A673 (cell line): ENCODE data around the gene ACTL6B. TPM values are rescaled to one million over a fixed set of nuclear protein-coding genes. Genes with fewer than 3 reads are reported as not detected.
A peak's percentile ranks its signal among the peaks of the same experiment; 100 is the strongest.

Source experiments
- BruUV-seq: library from RNA; stranded (reverse); fragments of 400-500 nt; replicated peaks from 2 replicates; lab custom pipeline; 2021; lab: Mats Ljungman, UMichigan
- CTCF ChIA-PET: fragments of 300-600 bp; sonication (Branson Sonifier 250); formaldehyde crosslinking; loops from one replicate; lab custom pipeline; 2022; ENCODE audit warnings: antibody characterized with exemption; lab: Charles Lee
- POLR2A ChIA-PET: fragments of 300-600 bp; sonication (Branson Sonifier 250); formaldehyde crosslinking; loops from one replicate; lab custom pipeline; 2022; ENCODE audit warnings: antibody characterized with exemption; ENCODE audit not compliant: low non-redundant PET; lab: Charles Lee
- DNase-seq: peaks from one replicate; pipeline ENCODE4 v3.0.0-alpha.2; 2015; ENCODE audit warnings: low spot score
- H3K27ac ChIP-seq: fragments of 200-600 bp; sonication (generic); 2 replicates; pipeline ENCODE4 v1.5.1; 2016; ENCODE audit warnings: mixed run types, low read depth, mild to moderate bottlenecking, mixed read lengths, antibody characterized with exemption, low read length; ENCODE audit not compliant: poor library complexity, severe bottlenecking
- H3K27me3 ChIP-seq: fragments of 200-600 bp; sonication (generic); replicated peaks from 2 replicates; pipeline ENCODE4 v1.6.1; 2017; ENCODE audit warnings: mixed run types, low read depth, mild to moderate bottlenecking, mixed read lengths, antibody characterized with exemption, low read length; ENCODE audit not compliant: insufficient read depth, poor library complexity
- H3K36me3 ChIP-seq: fragments of 200-600 bp; sonication (generic); 2 replicates; pipeline ENCODE4 v1.6.1; 2016; ENCODE audit warnings: mixed run types, mild to moderate bottlenecking, mixed read lengths, antibody characterized with exemption, low read length; ENCODE audit not compliant: insufficient read depth, poor library complexity, severe bottlenecking
- H3K4me1 ChIP-seq: fragments of 200-600 bp; sonication (generic); 2 replicates; pipeline ENCODE4 v1.6.1; 2017; ENCODE audit warnings: mixed run types, mild to moderate bottlenecking, mixed read lengths, antibody characterized with exemption, low read length; ENCODE audit not compliant: insufficient read depth, poor library complexity, severe bottlenecking
- H3K4me3 ChIP-seq: fragments of 200-600 bp; sonication (generic); 2 replicates; pipeline ENCODE4 v1.5.1; 2016; ENCODE audit warnings: low read depth, mixed run types, mild to moderate bottlenecking, mixed read lengths, low read length; ENCODE audit not compliant: poor library complexity, severe bottlenecking
- H3K9me3 ChIP-seq: fragments of 200-600 bp; sonication (generic); 2 replicates; pipeline ENCODE4 v1.6.1; 2016; ENCODE audit warnings: mixed run types, low read depth, mild to moderate bottlenecking, mixed read lengths, antibody characterized with exemption, low read length; ENCODE audit not compliant: poor library complexity, severe bottlenecking
- CTCF ChIP-seq: fragments of 300-800, 200-600 bp; sonication (generic); conservative IDR thresholded peaks from 2 replicates; pipeline ENCODE4 v1.5.1; 2017; ENCODE audit warnings: low read depth, mild to moderate bottlenecking, antibody characterized with exemption, low read length, moderate library complexity, mixed read lengths
- EZH2 ChIP-seq: fragments of 200-600 bp; sonication (generic); IDR thresholded peaks from 2 replicates; pipeline ENCODE4 v1.6.1; 2017; ENCODE audit warnings: borderline replicate concordance, low read depth, mild to moderate bottlenecking, mixed read lengths, antibody characterized with exemption, low read length; ENCODE audit not compliant: poor library complexity, severe bottlenecking
- intact Hi-C: fragments of 100-400 bp; cut with micrococcal nuclease; formaldehyde crosslinking; loops from one replicate; pipeline ENCODE4 v1.10.0; 2022; ENCODE audit not compliant: unreplicated experiment
- total RNA-seq: library from RNA; stranded (reverse); gene quantifications from 2 replicates; pipeline ENCODE4 v1.2.3, GENCODE V29; 2021

Gene ACTL6B
- total RNA-seq, 1 experiment from 2014 or later = not detected

GRCh38 chr7:100639995-100640516, 16.2 kb downstream of the ACTL6B start:
- Histone ChIP-seq H3K27ac (no peak overlapping the region), H3K4me3 (no peak overlapping the region), H3K27me3 (no peaks in the 10 kb centered on the region), H3K4me1 (no peaks in the 10 kb centered on the region), H3K36me3 (no peaks in the 10 kb centered on the region), H3K9me3 (no peaks in the 10 kb centered on the region)
- ChIA-PET POLR2A (no interaction called here), CTCF (interaction anchor here (0.6 to 0.7 kb wide), 2 partner anchors 517 to 564 kb away, joined by 5 to 6 read pairs; no protein-coding TSS in a partner anchor)
- intact Hi-C loops = no loop called here
- TF ChIP-seq EZH2 = no peak
- TF ChIP-seq CTCF = no peak
- BruUV-seq = no TSS peak
- no peak for DNase-seq

- H3K9me3 ChIP-seq = no peaks in the 10 kb centered on the region
- peak; percentile 61 for DNase-seq
- BruUV-seq = no TSS peak
- TF ChIP-seq CTCF = peak; percentile 42; the same call in 1 of the 2 replicates
- TF ChIP-seq EZH2 = no peak
- intact Hi-C loops = loop anchor here (5.0 kb wide), 1 partner anchor 39 kb away; the partner anchor contains the start of gene GNB2
- POLR2A ChIA-PET = interaction anchor here (0.8 kb wide), 1 partner anchor 47 kb away, joined by 13 read pairs; no protein-coding TSS in a partner anchor
- peaks cover 8% of the 10 kb centered on the region for H3K27me3 ChIP-seq
- CTCF ChIA-PET = interaction anchor here (0.6 to 0.8 kb wide), 2 partner anchors 45 to 87 kb away, joined by 3 read pairs; no protein-coding TSS in a partner anchor
- peak overlapping the region; percentile 15 for H3K27ac ChIP-seq
- H3K36me3 ChIP-seq = no peaks in the 10 kb centered on the region
- H3K4me3 ChIP-seq = peak overlapping the region; percentile 48
- H3K4me1 ChIP-seq = peaks cover 7% of the 10 kb centered on the region
These were observed 23.1 kb downstream of the ACTL6B start for GRCh38 chr7:100632951-100633717.

- no TSS peak for BruUV-seq
- no peaks in the 10 kb centered on the region for H3K36me3 ChIP-seq
- H3K27ac ChIP-seq = no peak overlapping the region
- H3K4me3 ChIP-seq = no peak overlapping the region
- POLR2A ChIA-PET = no interaction called here
- TF ChIP-seq EZH2 (no peak), CTCF (no peak)
- H3K9me3 ChIP-seq = no peaks in the 10 kb centered on the region
- peaks cover 8% of the 10 kb centered on the region for H3K27me3 ChIP-seq
- intact Hi-C loops = loop anchor here (5.0 kb wide), 1 partner anchor 42 kb away; the partner anchor contains the start of gene GNB2
- H3K4me1 ChIP-seq = peaks cover 10% of the 10 kb centered on the region
- no peak for DNase-seq
- CTCF ChIA-PET = no interaction called here
These were observed 26.2 kb downstream of the ACTL6B start for GRCh38 chr7:100630066-100630465.
